Tibial artery (tissue), 4 donors: Measurements from ENCODE around the gene PRRG2.

Experiments
- DNase-seq, 2 donors: peaks; one replicate each; pipeline ENCODE4 v3.0.0-alpha.2; 2019
- H3K27ac ChIP-seq, 2 donors: fragments of 200-600 bp; sonication (generic) in 1 of 2; 1 replicate in 1 of 2; 2 replicates in 1 of 2; pipeline ENCODE4 v1.5.1; 2018 to 2019; ENCODE audit warnings: mild to moderate bottlenecking in 1 of 2
- H3K27me3 ChIP-seq, 2 donors: fragments of 200-600 bp; sonication (generic) in 1 of 2; one replicate each; pipeline versions ENCODE4 v1.5.1 to v1.6.0; 2016 to 2019
- H3K36me3 ChIP-seq, 3 donors: fragments of 200-600 bp; sonication (generic) in 2 of 3; one replicate each; pipeline ENCODE4 v1.5.1; 2016 to 2019; ENCODE audit warnings: mild to moderate bottlenecking in 2 of 3
- H3K4me1 ChIP-seq, 4 donors: fragments of 200-600 bp; sonication (generic) in 2 of 4; 1 replicate in 3 of 4; 2 replicates in 1 of 4; pipeline ENCODE4 v1.5.1; 2016 to 2019
- H3K4me3 ChIP-seq, 2 donors: fragments of 200-600 bp; sonication (generic) in 1 of 2; 1 replicate in 1 of 2; 2 replicates in 1 of 2; pipeline ENCODE4 v1.5.1; 2018 to 2019; ENCODE audit warnings: mild to moderate bottlenecking in 2 of 2
- H3K9me3 ChIP-seq, 3 donors: fragments of 200-600 bp; sonication (generic) in 1 of 3; one replicate each; pipeline ENCODE4 v1.5.1; 2016 to 2019
- CTCF ChIP-seq, 2 experiments: fragments of 200-600 bp in 1 of 2; fragments of 450-650 bp in 1 of 2; IDR thresholded peaks; one replicate each; pipeline ENCODE4 v1.5.1; 2017 to 2019; ENCODE audit warnings: antibody characterized with exemption in 2 of 2, mild to moderate bottlenecking in 1 of 2, moderate library complexity in 1 of 2
- intact Hi-C: fragments of 100-400 bp; cut with DNase I; formaldehyde crosslinking; loops from one replicate; pipeline ENCODE4 v1.15.0; 2023; ENCODE audit warnings: low total_unique reads

PRRG2 gene

GRCh38 chr19:49594993-49595818 is 14.1 kb downstream of the PRRG2 start:
- Histone ChIP-seq H3K4me3 (no peak overlapping the region), H3K36me3 (peaks cover 34 to 62% (median 60%) of the 10 kb centered on the region in 3 donors), H3K27me3 (no peaks in the 10 kb centered on the region), H3K9me3 (no peaks in the 10 kb centered on the region), H3K4me1 (peaks cover 0 to 31% (median 13%) of the 10 kb centered on the region in 4 donors), H3K27ac (no peak overlapping the region)
- DNase-seq: no peak
- no peak for TF ChIP-seq CTCF (IDR thresholded peaks at IDR 0.05)
- intact Hi-C loops: no loop called here

GRCh38 chr19:49595819-49596404 is 14.8 kb downstream of the PRRG2 start:
- Histone ChIP-seq H3K4me1 (peaks cover 0 to 28% (median 13%) of the 10 kb centered on the region in 4 donors), H3K9me3 (no peaks in the 10 kb centered on the region), H3K27me3 (no peaks in the 10 kb centered on the region), H3K4me3 (no peak overlapping the region), H3K27ac (no peak overlapping the region), H3K36me3 (peaks cover 34 to 69% (median 66%) of the 10 kb centered on the region in 3 donors)
- no peak for DNase-seq
- TF ChIP-seq CTCF (IDR thresholded peaks at IDR 0.05): no peak
- intact Hi-C loops: no loop called here

- Histone ChIP-seq H3K27ac (no peak overlapping the region), H3K9me3 (no peaks in the 10 kb centered on the region), H3K27me3 (no peaks in the 10 kb centered on the region), H3K4me3 (no peak overlapping the region), H3K36me3 (peaks cover 38 to 74% (median 70%) of the 10 kb centered on the region in 3 donors), H3K4me1 (peaks cover 0 to 28% (median 13%) of the 10 kb centered on the region in 4 donors)
- intact Hi-C loops: no loop called here
- TF ChIP-seq CTCF (IDR thresholded peaks at IDR 0.05): no peak
- DNase-seq: no peak
Observed at GRCh38 chr19:49596407-49596806, 15.3 kb downstream of the PRRG2 start.

- Histone ChIP-seq H3K4me1 (peaks cover 0 to 25% (median 12%) of the 10 kb centered on the region in 4 donors), H3K4me3 (no peak overlapping the region), H3K9me3 (no peaks in the 10 kb centered on the region), H3K27me3 (no peaks in the 10 kb centered on the region), H3K27ac (no peak overlapping the region), H3K36me3 (peaks cover 45 to 81% (median 77%) of the 10 kb centered on the region in 3 donors)
- DNase-seq: no peak
- intact Hi-C loops: no loop called here
- no peak for TF ChIP-seq CTCF (IDR thresholded peaks at IDR 0.05)
Observed at GRCh38 chr19:49596954-49597702, 16.0 kb downstream of the PRRG2 start.

- no peak for TF ChIP-seq CTCF (IDR thresholded peaks at IDR 0.05)
- H3K4me3 ChIP-seq: no peak overlapping the region
- peaks cover 0 to 20% (median 10%) of the 10 kb centered on the region in 4 donors for H3K4me1 ChIP-seq
- no peak overlapping the region for H3K27ac ChIP-seq
- H3K9me3 ChIP-seq: no peaks in the 10 kb centered on the region
- DNase-seq: no peak
- H3K27me3 ChIP-seq: no peaks in the 10 kb centered on the region
- intact Hi-C loops: no loop called here
- peaks cover 49 to 86% (median 82%) of the 10 kb centered on the region in 3 donors for H3K36me3 ChIP-seq
Observed at GRCh38 chr19:49597703-49597974, 16.5 kb downstream of the PRRG2 start.
